ENCODE measurements around the gene DIAPH2. TPM values are rescaled to one million over a fixed set of nuclear protein-coding genes. Genes with fewer than 3 reads are reported as not detected.

Gene DIAPH2
- total and polyA plus RNA-seq, 2 experiments from 2014 or later: 16.2 to 56.6 TPM

- no peak for TF ChIP-seq ZNF462 (CRISPR knock-in tag; IDR thresholded peaks at IDR 0.05)
These were observed 18.7 kb downstream of the DIAPH2 start (continued) for GRCh38 chrX:96703379-96703778.

DNA sequence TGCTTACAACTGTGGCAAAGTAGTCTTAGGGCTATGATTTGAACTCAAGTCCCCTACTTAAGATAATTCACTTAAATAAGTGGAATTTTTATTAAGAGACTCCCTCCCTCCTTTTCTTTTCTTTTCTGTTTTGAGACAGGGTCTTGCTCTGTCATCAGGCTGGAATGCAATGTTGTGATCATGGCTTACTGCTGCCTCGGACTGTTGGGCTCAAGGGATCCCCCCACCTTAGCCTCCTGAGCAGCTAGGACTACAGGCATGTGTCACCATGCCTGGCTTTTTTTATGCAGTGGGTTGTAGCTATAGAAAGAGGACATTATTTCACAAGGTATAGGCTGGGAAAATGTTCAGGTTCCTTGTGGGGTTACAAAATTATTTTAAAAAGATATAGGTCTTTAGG is 19.2 kb downstream of the DIAPH2 start:
- H2AFZ ChIP-seq: no peak overlapping the region
- no peak overlapping the region for H3K4me3 Mint-ChIP-seq
- no peaks in the 10 kb centered on the region for H4K20me1 ChIP-seq (replicated peaks; ENCODE audit: insufficient read depth)
- H3K27me3 ChIP-seq (ENCODE audit: insufficient read depth): no peaks in the 10 kb centered on the region
- H3K27ac ChIP-seq (ENCODE audit: low read depth): no peak overlapping the region
- no peaks in the 10 kb centered on the region for H3K27me3 Mint-ChIP-seq (ENCODE audit: insufficient read depth, low read depth, poor library complexity)
- no peaks in the 10 kb centered on the region for H3F3A ChIP-seq (replicated peaks; ENCODE audit: low read depth)
- peak; percentile 4 for DNase-seq (ENCODE audit: low spot score)
- H3K79me2 ChIP-seq (replicated peaks; ENCODE audit: insufficient read depth): no peaks in the 10 kb centered on the region
- H3K4me3 ChIP-seq: no peak overlapping the region
- no peak for ATAC-seq
- H3K36me3 Mint-ChIP-seq (ENCODE audit: low read depth): no peaks in the 10 kb centered on the region
- H3K27ac Mint-ChIP-seq: no peak overlapping the region
- H3K9me2 ChIP-seq (ENCODE audit: insufficient read depth): no peaks in the 10 kb centered on the region
- H3K4me1 ChIP-seq (ENCODE audit: insufficient read depth): peaks cover 6% of the 10 kb centered on the region
- peaks cover 21% of the 10 kb centered on the region for H3K4me1 Mint-ChIP-seq
- no peaks in the 10 kb centered on the region for H3K36me3 ChIP-seq (ENCODE audit: insufficient read depth)
- no peak overlapping the region for H3K4me2 ChIP-seq
- no peaks in the 10 kb centered on the region for H3K9me3 Mint-ChIP-seq
- TF ChIP-seq JUNB (IDR thresholded peaks at IDR 0.05; ENCODE audit: unreplicated experiment): no peak
- TF ChIP-seq ZNF331 (CRISPR knock-in tag; IDR thresholded peaks at IDR 0.05; ENCODE audit: low read depth): no peak
- no peak for TF ChIP-seq REST (IDR thresholded peaks at IDR 0.05; ENCODE audit: unreplicated experiment)
- TF ChIP-seq EZH2phosphoT487 (IDR thresholded peaks at IDR 0.05; ENCODE audit: unreplicated experiment): no peak
- TF ChIP-seq CREB1 (CRISPR knock-in tag; IDR thresholded peaks at IDR 0.05; ENCODE audit: low read depth): no peak
- TF ChIP-seq ZNF462 (CRISPR knock-in tag; IDR thresholded peaks at IDR 0.05): no peak

All from GM23338 (cell line).